Endodermal cell (in vitro differentiated cells): ENCODE results near the gene TMEM175. TPM values are rescaled to one million over a fixed set of nuclear protein-coding genes. Genes with fewer than 3 reads are reported as not detected.
A peak's percentile ranks its signal among the peaks of the same experiment; 100 is the strongest.

Experiments used
- DNase-seq: peaks from one replicate; pipeline ENCODE4 v3.0.0-alpha.2; 2017
- H3K27ac ChIP-seq: 2 replicates; pipeline ENCODE4 v1.5.1; 2013; ENCODE audit warnings: mild to moderate bottlenecking, low read depth, low read length, moderate library complexity
- H3K27me3 ChIP-seq: 2 replicates; pipeline ENCODE4 v1.6.1; 2013; ENCODE audit warnings: mild to moderate bottlenecking, low read length, moderate library complexity; ENCODE audit not compliant: insufficient read depth, control insufficient read depth, poor library complexity, severe bottlenecking
- H3K36me3 ChIP-seq: 2 replicates; pipeline ENCODE4 v1.7.0; 2013; ENCODE audit warnings: mild to moderate bottlenecking, low read length, moderate library complexity; ENCODE audit not compliant: control insufficient read depth, insufficient read depth
- H3K4me1 ChIP-seq: one replicate; pipeline ENCODE4 v1.7.0; 2013; ENCODE audit warnings: low read length; ENCODE audit not compliant: control insufficient read depth, insufficient read depth
- H3K4me3 ChIP-seq: 2 replicates; pipeline ENCODE4 v1.5.1; 2013; ENCODE audit warnings: mild to moderate bottlenecking, low read length, moderate library complexity
- H3K9ac ChIP-seq: 2 replicates; pipeline ENCODE4 v1.6.1; 2013; ENCODE audit warnings: mild to moderate bottlenecking, low read length, moderate library complexity; ENCODE audit not compliant: poor library complexity, severe bottlenecking; ENCODE audit errors: extremely low read depth
- H3K9me3 ChIP-seq: 2 replicates; pipeline ENCODE4 v1.6.1; 2013; ENCODE audit warnings: mild to moderate bottlenecking, low read length, moderate library complexity; ENCODE audit not compliant: control insufficient read depth
- H3K27ac Mint-ChIP-seq: 2 replicates; pipeline ENCODE4 v1.8.0; 2020; ENCODE audit warnings: mixed read lengths
- H3K27me3 Mint-ChIP-seq: 2 replicates; pipeline ENCODE4 v1.8.0; 2021; ENCODE audit warnings: mild to moderate bottlenecking, mixed read lengths; ENCODE audit not compliant: insufficient read depth
- H3K36me3 Mint-ChIP-seq: 2 replicates; pipeline ENCODE4 v1.8.0; 2020; ENCODE audit warnings: low read depth, mixed read lengths
- H3K4me1 Mint-ChIP-seq: 2 replicates; pipeline ENCODE4 v1.8.0; 2020; ENCODE audit warnings: mixed read lengths
- H3K4me3 Mint-ChIP-seq: 2 replicates; pipeline ENCODE4 v1.8.0; 2020; ENCODE audit warnings: mild to moderate bottlenecking, moderate library complexity, mixed read lengths
- H3K9me3 Mint-ChIP-seq: 2 replicates; pipeline ENCODE4 v1.8.0; 2020; ENCODE audit warnings: mild to moderate bottlenecking, mixed read lengths
- CTCF ChIP-seq: fragments of 200-600 bp; sonication (generic); conservative IDR thresholded peaks from 2 replicates; pipeline ENCODE4 v1.5.0; 2021; ENCODE audit warnings: antibody characterized with exemption, mild to moderate bottlenecking
- WGBS, 2 experiments: methylation state at CpG; one replicate each; pipeline versions ENCODE4 v1.1.5 to v1.1.7; 2013; ENCODE audit warnings: missing lambda C conversion rate in 2 of 2, mixed read lengths in 1 of 2; ENCODE audit not compliant: insufficient coverage in 1 of 2, insufficient read length in 1 of 2; 5-methylcytosine and 5-hydroxymethylcytosine counted together
- total RNA-seq, 2 donors: library from RNA; stranded (reverse); fragmentation: NEBNext Ultra II Directional in 1 of 2; extraction: Animal tissue kit (Norgen Biotek cat#: 25700) in 1 of 2; gene quantifications; 2 replicates in 1 of 2; 3 replicates in 1 of 2; pipeline ENCODE4 v1.2.1, GENCODE V29; 2021

Gene TMEM175
- total RNA-seq, 2 donors from 2014 or later, result 15.9 to 23.0 TPM

- Mint-ChIP-seq H3K4me1 (no peaks in the 10 kb centered on the region), H3K27me3 (no peaks in the 10 kb centered on the region), H3K27ac (no peak overlapping the region), H3K9me3 (no peaks in the 10 kb centered on the region), H3K36me3 (peaks cover 16% of the 10 kb centered on the region), H3K4me3 (no peak overlapping the region)
- Histone ChIP-seq H3K9ac (no peak overlapping the region), H3K4me3 (no peak overlapping the region), H3K9me3 (no peaks in the 10 kb centered on the region), H3K27me3 (no peaks in the 10 kb centered on the region), H3K36me3 (no peaks in the 10 kb centered on the region), H3K27ac (no peak overlapping the region), H3K4me1 (no peaks in the 10 kb centered on the region)
- DNase-seq, result peak; percentile 43
- WGBS, 2 experiments, result 89 to 90% methylated on average over 12 to 14 of the region's 14 CpGs
- TF ChIP-seq CTCF, result no peak
Observed at GRCh38 chr4:956531-957230, 24.4 kb downstream of the TMEM175 start.

- Histone ChIP-seq H3K27me3 (no peaks in the 10 kb centered on the region), H3K9ac (no peak overlapping the region), H3K4me3 (no peak overlapping the region), H3K36me3 (no peaks in the 10 kb centered on the region), H3K27ac (no peak overlapping the region), H3K9me3 (no peaks in the 10 kb centered on the region), H3K4me1 (no peaks in the 10 kb centered on the region)
- Mint-ChIP-seq H3K27ac (no peak overlapping the region), H3K36me3 (peaks cover 20% of the 10 kb centered on the region), H3K27me3 (no peaks in the 10 kb centered on the region), H3K4me3 (no peak overlapping the region), H3K9me3 (no peaks in the 10 kb centered on the region), H3K4me1 (no peaks in the 10 kb centered on the region)
- no peak for DNase-seq
- 88 to 92% methylated on average over 2 to 8 of the region's 8 CpGs for WGBS, 2 experiments
- TF ChIP-seq CTCF, result no peak
Observed at GRCh38 chr4:957231-957580, 24.9 kb downstream of the TMEM175 start.

- no peak for TF ChIP-seq CTCF
- H3K27ac ChIP-seq, result no peak overlapping the region
- no peaks in the 10 kb centered on the region for H3K4me1 Mint-ChIP-seq
- no peak for DNase-seq
- H3K36me3 ChIP-seq, result no peaks in the 10 kb centered on the region
- no peaks in the 10 kb centered on the region for H3K9me3 ChIP-seq
- H3K27me3 Mint-ChIP-seq, result no peaks in the 10 kb centered on the region
- no peaks in the 10 kb centered on the region for H3K9me3 Mint-ChIP-seq
- no peak overlapping the region for H3K4me3 Mint-ChIP-seq
- no peak overlapping the region for H3K4me3 ChIP-seq
- H3K36me3 Mint-ChIP-seq, result peaks cover 20% of the 10 kb centered on the region
- no peaks in the 10 kb centered on the region for H3K4me1 ChIP-seq
- H3K27me3 ChIP-seq, result no peaks in the 10 kb centered on the region
- 94 to 98% methylated on average over 43 to 45 of the region's 45 CpGs for WGBS, 2 experiments
- H3K27ac Mint-ChIP-seq, result no peak overlapping the region
- H3K9ac ChIP-seq, result no peak overlapping the region
Observed at GRCh38 chr4:957581-958313, 25.5 kb downstream of the TMEM175 start.
